GM23338 (cell line): ENCODE data around the gene ELL2. TPM values are rescaled to one million over a fixed set of nuclear protein-coding genes. Genes with fewer than 3 reads are reported as not detected.

Source experiments
- ATAC-seq: fragments of 200-7000 bp; cut with Tn5 transposase; 3 replicates; pipeline ENCODE4 v1.9.1; 2020
- DNase-seq: peaks from one replicate; pipeline ENCODE4 v3.0.0-alpha.2; 2015; ENCODE audit warnings: low spot score
- H2AFZ ChIP-seq: fragments of 200-600 bp; sonication (generic); 2 replicates; pipeline ENCODE4 v1.8.0; 2016; ENCODE audit warnings: antibody characterized with exemption, mild to moderate bottlenecking, moderate library complexity
- H3F3A ChIP-seq: fragments of 200-600 bp; sonication (generic); replicated peaks from 2 replicates; pipeline ENCODE4 v1.8.0; 2017; ENCODE audit warnings: antibody characterized with exemption, mixed run types, low read depth
- H3K27ac ChIP-seq: fragments of 200-600 bp; sonication (generic); 2 replicates; pipeline ENCODE4 v1.6.1; 2016; ENCODE audit warnings: low read depth
- H3K27me3 ChIP-seq: fragments of 200-600 bp; sonication (generic); 2 replicates; pipeline ENCODE4 v1.8.0; 2016; ENCODE audit warnings: mild to moderate bottlenecking, mixed run types, moderate library complexity; ENCODE audit not compliant: insufficient read depth
- H3K36me3 ChIP-seq: fragments of 200-600 bp; sonication (generic); 2 replicates; pipeline ENCODE4 v1.8.0; 2016; ENCODE audit warnings: mild to moderate bottlenecking; ENCODE audit not compliant: insufficient read depth
- H3K4me1 ChIP-seq: fragments of 200-600 bp; sonication (generic); 2 replicates; pipeline ENCODE4 v1.8.0; 2016; ENCODE audit warnings: mild to moderate bottlenecking, moderate library complexity; ENCODE audit not compliant: insufficient read depth
- H3K4me2 ChIP-seq: fragments of 200-600 bp; sonication (generic); 2 replicates; pipeline ENCODE4 v1.7.1; 2017; ENCODE audit warnings: mixed run types
- H3K4me3 ChIP-seq: fragments of 200-600 bp; sonication (generic); 2 replicates; pipeline ENCODE4 v1.6.1; 2016; ENCODE audit warnings: mixed run types
- H3K79me2 ChIP-seq: fragments of 200-600 bp; sonication (generic); replicated peaks from 2 replicates; pipeline ENCODE4 v1.8.0; 2017; ENCODE audit warnings: mild to moderate bottlenecking; ENCODE audit not compliant: insufficient read depth
- H3K9me2 ChIP-seq: fragments of 200-600 bp; sonication (generic); 2 replicates; pipeline ENCODE4 v1.8.0; 2017; ENCODE audit not compliant: insufficient read depth
- H4K20me1 ChIP-seq: fragments of 200-600 bp; sonication (generic); replicated peaks from 2 replicates; pipeline ENCODE4 v1.8.0; 2017; ENCODE audit warnings: mild to moderate bottlenecking; ENCODE audit not compliant: insufficient read depth
- H3K27ac Mint-ChIP-seq: 2 replicates; pipeline ENCODE4 v1.8.0; 2020; ENCODE audit warnings: inconsistent platforms, mild to moderate bottlenecking, moderate library complexity, mixed read lengths
- H3K27me3 Mint-ChIP-seq: 3 replicates; pipeline ENCODE4 v1.8.0; 2022; ENCODE audit warnings: low read depth, mild to moderate bottlenecking, moderate library complexity, mixed read lengths, inconsistent platforms; ENCODE audit not compliant: insufficient read depth, poor library complexity
- H3K36me3 Mint-ChIP-seq: 3 replicates; pipeline ENCODE4 v1.8.0; 2021; ENCODE audit warnings: low read depth, mild to moderate bottlenecking, inconsistent platforms, moderate library complexity, mixed read lengths
- H3K4me1 Mint-ChIP-seq: 3 replicates; pipeline ENCODE4 v1.8.0; 2020; ENCODE audit warnings: mild to moderate bottlenecking, inconsistent platforms, mixed read lengths
- H3K4me3 Mint-ChIP-seq: 3 replicates; pipeline ENCODE4 v1.8.0; 2021; ENCODE audit warnings: moderate library complexity, mild to moderate bottlenecking, inconsistent platforms, mixed read lengths
- H3K9me3 Mint-ChIP-seq: 3 replicates; pipeline ENCODE4 v1.8.0; 2020; ENCODE audit warnings: moderate library complexity, mild to moderate bottlenecking, inconsistent platforms, mixed read lengths
- CREB1 ChIP-seq: fragments of 250-450 bp; sonication (Bioruptor Pico); IDR thresholded peaks from 2 replicates; pipeline ENCODE4 v1.5.0; 2020; ENCODE audit warnings: low read depth, mild to moderate bottlenecking, moderate library complexity
- EZH2 ChIP-seq: fragments of 200-600 bp; sonication (generic); IDR thresholded peaks from one replicate; pipeline ENCODE4 v1.8.0; 2017; ENCODE audit warnings: antibody characterized with exemption, mild to moderate bottlenecking, low read depth; ENCODE audit not compliant: unreplicated experiment
- EZH2phosphoT487 ChIP-seq: fragments of 200-600 bp; sonication (generic); IDR thresholded peaks from one replicate; pipeline ENCODE4 v1.8.1; 2018; ENCODE audit warnings: antibody characterized with exemption; ENCODE audit not compliant: unreplicated experiment
- JUNB ChIP-seq: IDR thresholded peaks from one replicate; pipeline ENCODE4 v1.6.1; 2016; ENCODE audit warnings: antibody characterized with exemption; ENCODE audit not compliant: unreplicated experiment
- NANOG ChIP-seq: IDR thresholded peaks from 2 replicates; pipeline ENCODE4 v1.6.1; 2016; ENCODE audit warnings: antibody characterized with exemption, borderline replicate concordance
- POLR2AphosphoS5 ChIP-seq: IDR thresholded peaks from 2 replicates; pipeline ENCODE4 v1.6.1; 2016; ENCODE audit warnings: antibody characterized with exemption, low read depth
- STAT1 ChIP-seq: IDR thresholded peaks from one replicate; pipeline ENCODE4 v1.6.1; 2016; ENCODE audit warnings: antibody characterized with exemption; ENCODE audit not compliant: unreplicated experiment
- ZNF114 ChIP-seq: fragments of 250-450 bp; sonication (Bioruptor Pico); IDR thresholded peaks from 2 replicates; pipeline ENCODE4 v1.5.0; 2020; ENCODE audit warnings: mild to moderate bottlenecking, moderate library complexity
- ZNF331 ChIP-seq: fragments of 250-450 bp; sonication (Bioruptor Pico); IDR thresholded peaks from 2 replicates; pipeline ENCODE4 v1.5.0; 2020; ENCODE audit warnings: low read depth, mild to moderate bottlenecking, moderate library complexity
- polyA plus RNA-seq: library from polyadenylated mRNA; unstranded; fragments of >200 nt; fragmentation: Nextera tagmentation; extraction: Ambion mirVana; gene quantifications from 2 replicates; pipeline ENCODE4 v1.2.1, GENCODE V29; 2016
- total RNA-seq: library from RNA; depleted of rRNA; stranded (reverse); fragments of >200 nt; shearing (Covaris generic); gene quantifications from 2 replicates; pipeline ENCODE4 v1.2.3, GENCODE V29; 2014
- TF ChIP-seq, protein P1 (sequence below): fragments of 250-450 bp; sonication (Bioruptor Pico); IDR thresholded peaks from 2 replicates; pipeline ENCODE4 v1.5.0; 2020; ENCODE audit warnings: mild to moderate bottlenecking, moderate library complexity
- TF ChIP-seq, protein P2 (sequence below): IDR thresholded peaks from 2 replicates; pipeline ENCODE4 v1.6.1; 2016; ENCODE audit warnings: antibody characterized with exemption
- TF ChIP-seq, protein P3 (sequence below), 2 experiments: fragments of 200-600 bp in 1 of 2; sonication (generic) in 1 of 2; conservative IDR thresholded peaks; 2 replicates each; pipeline versions ENCODE4 v1.5.1 to v1.6.1; 2016 to 2017; ENCODE audit warnings: antibody characterized with exemption in 2 of 2, low read depth in 2 of 2, mild to moderate bottlenecking in 2 of 2, moderate library complexity in 1 of 2
- TF ChIP-seq, protein P4 (sequence below): IDR thresholded peaks from one replicate; pipeline ENCODE4 v1.6.1; 2018; ENCODE audit warnings: antibody characterized with exemption; ENCODE audit not compliant: unreplicated experiment

Gene ELL2
- total and polyA plus RNA-seq, 2 experiments from 2014 or later: 7.4 to 32.6 TPM

DNA sequence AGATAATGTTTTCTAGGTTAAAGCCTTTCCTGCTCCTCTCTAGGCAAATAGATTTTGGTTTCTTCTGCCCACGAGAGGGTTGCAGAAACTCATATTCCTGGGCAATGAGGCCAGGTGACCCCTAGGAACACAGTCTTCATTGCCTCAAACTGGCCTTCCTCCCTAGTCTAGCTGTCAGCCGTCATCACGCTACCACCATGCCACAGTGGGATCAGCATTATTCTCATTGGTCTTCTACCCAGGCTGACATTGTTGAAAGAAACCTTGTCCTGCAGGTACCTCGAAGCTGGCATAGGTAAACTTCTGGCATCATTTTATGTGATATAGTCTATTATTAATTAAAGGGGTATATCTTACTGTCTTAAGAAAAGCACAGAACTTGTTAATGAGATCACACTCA lies 51.1 kb downstream of the ELL2 start:
- H3K4me3 ChIP-seq: no peak overlapping the region
- DNase-seq (no peak), ATAC-seq (no peak)
- H3F3A ChIP-seq: no peaks in the 10 kb centered on the region
- H3K9me2 ChIP-seq: no peaks in the 10 kb centered on the region
- H3K27me3 Mint-ChIP-seq: no peaks in the 10 kb centered on the region
- TF ChIP-seq EZH2phosphoT487 (no peak), STAT1 (no peak), ZNF331 (CRISPR knock-in tag) (no peak), POLR2AphosphoS5 (no peak), ZNF114 (CRISPR knock-in tag) (no peak), CREB1 (CRISPR knock-in tag) (no peak), EZH2 (no peak), JUNB (no peak), NANOG (no peak)
- TF ChIP-seq, protein P1, sequence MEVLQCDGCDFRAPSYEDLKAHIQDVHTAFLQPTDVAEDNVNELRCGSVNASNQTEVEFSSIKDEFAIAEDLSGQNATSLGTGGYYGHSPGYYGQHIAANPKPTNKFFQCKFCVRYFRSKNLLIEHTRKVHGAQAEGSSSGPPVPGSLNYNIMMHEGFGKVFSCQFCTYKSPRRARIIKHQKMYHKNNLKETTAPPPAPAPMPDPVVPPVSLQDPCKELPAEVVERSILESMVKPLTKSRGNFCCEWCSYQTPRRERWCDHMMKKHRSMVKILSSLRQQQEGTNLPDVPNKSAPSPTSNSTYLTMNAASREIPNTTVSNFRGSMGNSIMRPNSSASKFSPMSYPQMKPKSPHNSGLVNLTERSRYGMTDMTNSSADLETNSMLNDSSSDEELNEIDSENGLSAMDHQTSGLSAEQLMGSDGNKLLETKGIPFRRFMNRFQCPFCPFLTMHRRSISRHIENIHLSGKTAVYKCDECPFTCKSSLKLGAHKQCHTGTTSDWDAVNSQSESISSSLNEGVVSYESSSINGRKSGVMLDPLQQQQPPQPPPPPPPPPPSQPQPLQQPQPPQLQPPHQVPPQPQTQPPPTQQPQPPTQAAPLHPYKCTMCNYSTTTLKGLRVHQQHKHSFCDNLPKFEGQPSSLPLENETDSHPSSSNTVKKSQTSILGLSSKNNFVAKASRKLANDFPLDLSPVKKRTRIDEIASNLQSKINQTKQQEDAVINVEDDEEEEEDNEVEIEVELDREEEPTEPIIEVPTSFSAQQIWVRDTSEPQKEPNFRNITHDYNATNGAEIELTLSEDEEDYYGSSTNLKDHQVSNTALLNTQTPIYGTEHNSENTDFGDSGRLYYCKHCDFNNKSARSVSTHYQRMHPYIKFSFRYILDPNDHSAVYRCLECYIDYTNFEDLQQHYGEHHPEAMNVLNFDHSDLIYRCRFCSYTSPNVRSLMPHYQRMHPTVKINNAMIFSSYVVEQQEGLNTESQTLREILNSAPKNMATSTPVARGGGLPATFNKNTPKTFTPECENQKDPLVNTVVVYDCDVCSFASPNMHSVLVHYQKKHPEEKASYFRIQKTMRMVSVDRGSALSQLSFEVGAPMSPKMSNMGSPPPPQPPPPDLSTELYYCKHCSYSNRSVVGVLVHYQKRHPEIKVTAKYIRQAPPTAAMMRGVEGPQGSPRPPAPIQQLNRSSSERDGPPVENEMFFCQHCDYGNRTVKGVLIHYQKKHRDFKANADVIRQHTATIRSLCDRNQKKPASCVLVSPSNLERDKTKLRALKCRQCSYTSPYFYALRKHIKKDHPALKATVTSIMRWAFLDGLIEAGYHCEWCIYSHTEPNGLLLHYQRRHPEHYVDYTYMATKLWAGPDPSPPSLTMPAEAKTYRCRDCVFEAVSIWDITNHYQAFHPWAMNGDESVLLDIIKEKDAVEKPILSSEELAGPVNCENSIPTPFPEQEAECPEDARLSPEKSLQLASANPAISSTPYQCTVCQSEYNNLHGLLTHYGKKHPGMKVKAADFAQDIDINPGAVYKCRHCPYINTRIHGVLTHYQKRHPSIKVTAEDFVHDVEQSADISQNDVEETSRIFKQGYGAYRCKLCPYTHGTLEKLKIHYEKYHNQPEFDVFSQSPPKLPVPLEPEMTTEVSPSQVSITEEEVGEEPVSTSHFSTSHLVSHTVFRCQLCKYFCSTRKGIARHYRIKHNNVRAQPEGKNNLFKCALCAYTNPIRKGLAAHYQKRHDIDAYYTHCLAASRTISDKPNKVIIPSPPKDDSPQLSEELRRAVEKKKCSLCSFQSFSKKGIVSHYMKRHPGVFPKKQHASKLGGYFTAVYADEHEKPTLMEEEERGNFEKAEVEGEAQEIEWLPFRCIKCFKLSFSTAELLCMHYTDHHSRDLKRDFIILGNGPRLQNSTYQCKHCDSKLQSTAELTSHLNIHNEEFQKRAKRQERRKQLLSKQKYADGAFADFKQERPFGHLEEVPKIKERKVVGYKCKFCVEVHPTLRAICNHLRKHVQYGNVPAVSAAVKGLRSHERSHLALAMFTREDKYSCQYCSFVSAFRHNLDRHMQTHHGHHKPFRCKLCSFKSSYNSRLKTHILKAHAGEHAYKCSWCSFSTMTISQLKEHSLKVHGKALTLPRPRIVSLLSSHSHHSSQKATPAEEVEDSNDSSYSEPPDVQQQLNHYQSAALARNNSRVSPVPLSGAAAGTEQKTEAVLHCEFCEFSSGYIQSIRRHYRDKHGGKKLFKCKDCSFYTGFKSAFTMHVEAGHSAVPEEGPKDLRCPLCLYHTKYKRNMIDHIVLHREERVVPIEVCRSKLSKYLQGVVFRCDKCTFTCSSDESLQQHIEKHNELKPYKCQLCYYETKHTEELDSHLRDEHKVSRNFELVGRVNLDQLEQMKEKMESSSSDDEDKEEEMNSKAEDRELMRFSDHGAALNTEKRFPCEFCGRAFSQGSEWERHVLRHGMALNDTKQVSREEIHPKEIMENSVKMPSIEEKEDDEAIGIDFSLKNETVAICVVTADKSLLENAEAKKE: no peak
- TF ChIP-seq, protein P2, sequence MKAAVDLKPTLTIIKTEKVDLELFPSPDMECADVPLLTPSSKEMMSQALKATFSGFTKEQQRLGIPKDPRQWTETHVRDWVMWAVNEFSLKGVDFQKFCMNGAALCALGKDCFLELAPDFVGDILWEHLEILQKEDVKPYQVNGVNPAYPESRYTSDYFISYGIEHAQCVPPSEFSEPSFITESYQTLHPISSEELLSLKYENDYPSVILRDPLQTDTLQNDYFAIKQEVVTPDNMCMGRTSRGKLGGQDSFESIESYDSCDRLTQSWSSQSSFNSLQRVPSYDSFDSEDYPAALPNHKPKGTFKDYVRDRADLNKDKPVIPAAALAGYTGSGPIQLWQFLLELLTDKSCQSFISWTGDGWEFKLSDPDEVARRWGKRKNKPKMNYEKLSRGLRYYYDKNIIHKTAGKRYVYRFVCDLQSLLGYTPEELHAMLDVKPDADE: no peak
- TF ChIP-seq, protein P3, sequence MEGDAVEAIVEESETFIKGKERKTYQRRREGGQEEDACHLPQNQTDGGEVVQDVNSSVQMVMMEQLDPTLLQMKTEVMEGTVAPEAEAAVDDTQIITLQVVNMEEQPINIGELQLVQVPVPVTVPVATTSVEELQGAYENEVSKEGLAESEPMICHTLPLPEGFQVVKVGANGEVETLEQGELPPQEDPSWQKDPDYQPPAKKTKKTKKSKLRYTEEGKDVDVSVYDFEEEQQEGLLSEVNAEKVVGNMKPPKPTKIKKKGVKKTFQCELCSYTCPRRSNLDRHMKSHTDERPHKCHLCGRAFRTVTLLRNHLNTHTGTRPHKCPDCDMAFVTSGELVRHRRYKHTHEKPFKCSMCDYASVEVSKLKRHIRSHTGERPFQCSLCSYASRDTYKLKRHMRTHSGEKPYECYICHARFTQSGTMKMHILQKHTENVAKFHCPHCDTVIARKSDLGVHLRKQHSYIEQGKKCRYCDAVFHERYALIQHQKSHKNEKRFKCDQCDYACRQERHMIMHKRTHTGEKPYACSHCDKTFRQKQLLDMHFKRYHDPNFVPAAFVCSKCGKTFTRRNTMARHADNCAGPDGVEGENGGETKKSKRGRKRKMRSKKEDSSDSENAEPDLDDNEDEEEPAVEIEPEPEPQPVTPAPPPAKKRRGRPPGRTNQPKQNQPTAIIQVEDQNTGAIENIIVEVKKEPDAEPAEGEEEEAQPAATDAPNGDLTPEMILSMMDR (conservative IDR thresholded peaks at IDR 0.05; ENCODE audit: low read depth in 2 of 2): no peak
- TF ChIP-seq, protein P4, sequence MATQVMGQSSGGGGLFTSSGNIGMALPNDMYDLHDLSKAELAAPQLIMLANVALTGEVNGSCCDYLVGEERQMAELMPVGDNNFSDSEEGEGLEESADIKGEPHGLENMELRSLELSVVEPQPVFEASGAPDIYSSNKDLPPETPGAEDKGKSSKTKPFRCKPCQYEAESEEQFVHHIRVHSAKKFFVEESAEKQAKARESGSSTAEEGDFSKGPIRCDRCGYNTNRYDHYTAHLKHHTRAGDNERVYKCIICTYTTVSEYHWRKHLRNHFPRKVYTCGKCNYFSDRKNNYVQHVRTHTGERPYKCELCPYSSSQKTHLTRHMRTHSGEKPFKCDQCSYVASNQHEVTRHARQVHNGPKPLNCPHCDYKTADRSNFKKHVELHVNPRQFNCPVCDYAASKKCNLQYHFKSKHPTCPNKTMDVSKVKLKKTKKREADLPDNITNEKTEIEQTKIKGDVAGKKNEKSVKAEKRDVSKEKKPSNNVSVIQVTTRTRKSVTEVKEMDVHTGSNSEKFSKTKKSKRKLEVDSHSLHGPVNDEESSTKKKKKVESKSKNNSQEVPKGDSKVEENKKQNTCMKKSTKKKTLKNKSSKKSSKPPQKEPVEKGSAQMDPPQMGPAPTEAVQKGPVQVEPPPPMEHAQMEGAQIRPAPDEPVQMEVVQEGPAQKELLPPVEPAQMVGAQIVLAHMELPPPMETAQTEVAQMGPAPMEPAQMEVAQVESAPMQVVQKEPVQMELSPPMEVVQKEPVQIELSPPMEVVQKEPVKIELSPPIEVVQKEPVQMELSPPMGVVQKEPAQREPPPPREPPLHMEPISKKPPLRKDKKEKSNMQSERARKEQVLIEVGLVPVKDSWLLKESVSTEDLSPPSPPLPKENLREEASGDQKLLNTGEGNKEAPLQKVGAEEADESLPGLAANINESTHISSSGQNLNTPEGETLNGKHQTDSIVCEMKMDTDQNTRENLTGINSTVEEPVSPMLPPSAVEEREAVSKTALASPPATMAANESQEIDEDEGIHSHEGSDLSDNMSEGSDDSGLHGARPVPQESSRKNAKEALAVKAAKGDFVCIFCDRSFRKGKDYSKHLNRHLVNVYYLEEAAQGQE: no peak
- H3K4me2 ChIP-seq: no peak overlapping the region
- no peaks in the 10 kb centered on the region for H3K36me3 Mint-ChIP-seq
- H3K4me1 Mint-ChIP-seq: peaks cover 21% of the 10 kb centered on the region
- H3K79me2 ChIP-seq: no peaks in the 10 kb centered on the region
- no peaks in the 10 kb centered on the region for H3K27me3 ChIP-seq
- H3K9me3 Mint-ChIP-seq: no peaks in the 10 kb centered on the region
- H3K27ac ChIP-seq: no peak overlapping the region
- no peaks in the 10 kb centered on the region for H3K36me3 ChIP-seq
- no peak overlapping the region for H3K27ac Mint-ChIP-seq
- peaks cover 10% of the 10 kb centered on the region for H3K4me1 ChIP-seq
- no peak overlapping the region for H3K4me3 Mint-ChIP-seq
- no peak overlapping the region for H2AFZ ChIP-seq
- no peaks in the 10 kb centered on the region for H4K20me1 ChIP-seq
